HCT116 (cell line): ENCODE measurements around the gene RNPEPL1. TPM values are rescaled to one million over a fixed set of nuclear protein-coding genes. Genes with fewer than 3 reads are reported as not detected.

Experiments
- ATAC-seq: fragments of 200-7000 bp; cut with Tn5 transposase; 2 replicates; pipeline ENCODE4 v1.9.1; 2020; ENCODE audit warnings: mild to moderate bottlenecking, moderate library complexity
- BruUV-seq: library from RNA; stranded (reverse); fragments of 400-500 nt; replicated peaks from 2 replicates; lab custom pipeline; 2021; lab: Mats Ljungman, UMichigan
- CTCF ChIA-PET: fragments of 300-600 bp; sonication (Branson Sonifier 250); formaldehyde crosslinking; loops from one replicate; lab custom pipeline; 2021; ENCODE audit warnings: antibody characterized with exemption; lab: Charles Lee
- POLR2A ChIA-PET: fragments of 300-600, 350-600 bp; sonication (Branson Sonifier 250); formaldehyde crosslinking; loops from one replicate; lab custom pipeline; 2021; ENCODE audit warnings: antibody characterized with exemption; lab: Charles Lee
- RAD21 ChIA-PET, 2 experiments: fragments of 300-600 bp; sonication (Branson Sonifier 250); formaldehyde crosslinking; loops; one replicate each; lab custom pipeline; 2023; ENCODE audit warnings: low total read pairs in 2 of 2; ENCODE audit not compliant: uncharacterized antibody in 2 of 2, unreplicated experiment in 2 of 2, low non-redundant PET in 1 of 2; lab: Charles Lee
- DNase-seq: peaks from one replicate; pipeline ENCODE4 v3.0.0-alpha.2; 2010; ENCODE audit warnings: low read depth, low spot score
- H2AFZ ChIP-seq: fragments of 200-600 bp; shearing (Covaris generic), sonication (generic); 2 replicates; pipeline ENCODE4 v1.6.1; 2017; ENCODE audit warnings: low read depth, mixed run types, mixed read lengths, antibody characterized with exemption, low read length; ENCODE audit not compliant: poor library complexity, severe bottlenecking
- H3K27ac ChIP-seq: 2 replicates; pipeline ENCODE4 v1.5.1; 2012; ENCODE audit warnings: low read depth, low read length
- H3K27me3 ChIP-seq: fragments of 200-600 bp; sonication (generic); 2 replicates; pipeline ENCODE4 v1.6.1; 2016; ENCODE audit warnings: mixed run types, low read length, mixed read lengths; ENCODE audit not compliant: insufficient read depth
- H3K36me3 ChIP-seq, 2 experiments: fragments of 200-500 bp in 1 of 2; fragments of 200-600 bp in 1 of 2; sonication (Bioruptor generic) in 1 of 2; sonication (generic) in 1 of 2; 2 replicates each; pipeline versions ENCODE4 v1.5.1 to v1.6.1; 2014 to 2016; ENCODE audit warnings: low read length in 2 of 2, inconsistent platforms in 1 of 2, mixed read lengths in 1 of 2, mixed run types in 1 of 2; ENCODE audit not compliant: insufficient read depth in 2 of 2, control insufficient read depth in 1 of 2
- H3K4me1 ChIP-seq, 2 experiments: fragments of 200-600 bp in 1 of 2; sonication (generic) in 1 of 2; 2 replicates each; pipeline versions ENCODE4 v1.5.1 to v1.6.1; 2012 to 2017; ENCODE audit warnings: low read length in 2 of 2, inconsistent platforms in 1 of 2, mild to moderate bottlenecking in 1 of 2, mixed read lengths in 1 of 2, mixed run types in 1 of 2, moderate library complexity in 1 of 2; ENCODE audit not compliant: insufficient read depth in 2 of 2, control insufficient read depth in 1 of 2
- H3K4me2 ChIP-seq: fragments of 200-600 bp; sonication (generic); 2 replicates; pipeline ENCODE4 v1.6.1; 2017; ENCODE audit warnings: mixed run types, low read length, mixed read lengths
- H3K4me3 ChIP-seq, 2 experiments: fragments of 200-600 bp in 1 of 2; sonication (generic) in 1 of 2; replicated peaks in 1 of 2; 2 replicates each; pipeline ENCODE4 v1.5.1; 2011 to 2016; ENCODE audit warnings: low read length in 2 of 2, control low read depth in 1 of 2, low read depth in 1 of 2, mild to moderate bottlenecking in 1 of 2, mixed read lengths in 1 of 2, mixed run types in 1 of 2
- H3K79me2 ChIP-seq: fragments of 200-600 bp; sonication (generic); 2 replicates; pipeline ENCODE4 v1.6.1; 2017; ENCODE audit warnings: mild to moderate bottlenecking, mixed run types, low read length, moderate library complexity, mixed read lengths; ENCODE audit not compliant: insufficient read depth
- H3K9ac ChIP-seq: fragments of 200-600 bp; sonication (generic); 2 replicates; pipeline ENCODE4 v1.6.1; 2016; ENCODE audit warnings: low read length, mixed read lengths
- H3K9me2 ChIP-seq: fragments of 200-600 bp; sonication (generic), shearing (Covaris generic); 2 replicates; pipeline ENCODE4 v1.6.1; 2017; ENCODE audit warnings: mixed run types, mild to moderate bottlenecking, moderate library complexity; ENCODE audit not compliant: insufficient read depth
- H3K9me3 ChIP-seq, 2 experiments: fragments of 200-500 bp in 1 of 2; fragments of 200-600 bp in 1 of 2; sonication (Bioruptor generic) in 1 of 2; sonication (generic) in 1 of 2; 2 replicates each; pipeline ENCODE4 v1.6.1; 2014 to 2017; ENCODE audit warnings: low read length in 2 of 2, mixed read lengths in 2 of 2, inconsistent platforms in 1 of 2, low read depth in 1 of 2, mild to moderate bottlenecking in 1 of 2, mixed run types in 1 of 2, moderate library complexity in 1 of 2; ENCODE audit not compliant: control insufficient read depth in 1 of 2, insufficient read depth in 1 of 2
- H4K20me1 ChIP-seq: fragments of 200-600 bp; sonication (generic), shearing (Covaris generic); 2 replicates; pipeline ENCODE4 v1.6.1; 2017; ENCODE audit warnings: mixed run types, mild to moderate bottlenecking, moderate library complexity; ENCODE audit not compliant: insufficient read depth
- ELF1 ChIP-seq: IDR thresholded peaks from 2 replicates; pipeline ENCODE4 v1.6.1; 2012; ENCODE audit warnings: low read depth, borderline replicate concordance
- EZH2phosphoT487 ChIP-seq: fragments of 200-600 bp; IDR thresholded peaks from 2 replicates; pipeline ENCODE4 v1.6.1; 2018; ENCODE audit warnings: antibody characterized with exemption, borderline replicate concordance
- POLR2AphosphoS5 ChIP-seq: IDR thresholded peaks from 2 replicates; pipeline ENCODE4 v1.6.1; 2011; ENCODE audit warnings: mild to moderate bottlenecking, low read depth, low read length, moderate library complexity
- RAD21 ChIP-seq: IDR thresholded peaks from 2 replicates; pipeline ENCODE4 v1.6.1; 2012; ENCODE audit warnings: low read depth, mild to moderate bottlenecking
- SRF ChIP-seq: IDR thresholded peaks from 2 replicates; pipeline ENCODE4 v1.6.1; 2012; ENCODE audit warnings: low read depth
- TCF7L2 ChIP-seq: IDR thresholded peaks from 2 replicates; pipeline ENCODE4 v1.7.0; 2011; ENCODE audit warnings: borderline replicate concordance, inconsistent platforms; ENCODE audit not compliant: insufficient read depth, insufficient read length; ENCODE audit errors: extremely low read depth
- ZFX ChIP-seq: fragments of 450-650 bp; IDR thresholded peaks from 2 replicates; pipeline ENCODE4 v1.6.1; 2017
- ZNF274 ChIP-seq: fragments of 200-500 bp; sonication (Bioruptor generic); IDR thresholded peaks from 2 replicates; pipeline ENCODE4 v1.6.1; 2014; ENCODE audit warnings: mild to moderate bottlenecking, low read depth, low read length, inconsistent platforms
- intact Hi-C: fragments of 100-400 bp; cut with micrococcal nuclease; formaldehyde crosslinking; loops from 2 replicates; pipeline ENCODE4 v1.10.0; 2022
- total RNA-seq: library from RNA; stranded (reverse); gene quantifications from one replicate; pipeline ENCODE4 v1.2.1, GENCODE V29; 2021; ENCODE audit not compliant: unreplicated experiment
- TF ChIP-seq, protein P1 (sequence below): IDR thresholded peaks from 2 replicates; pipeline ENCODE4 v1.6.1; 2012
- TF ChIP-seq, protein P2 (sequence below), 3 experiments: fragments of 200-600 bp in 1 of 3; sonication (generic) in 1 of 3; IDR thresholded peaks in 2 of 3; conservative IDR thresholded peaks in 1 of 3; 2 replicates each; pipeline ENCODE4 v1.5.1; 2012 to 2017; ENCODE audit warnings: low read depth in 2 of 3, low read length in 2 of 3, antibody characterized with exemption in 1 of 3, borderline replicate concordance in 1 of 3, control low read depth in 1 of 3, mild to moderate bottlenecking in 1 of 3, mixed read lengths in 1 of 3, mixed run types in 1 of 3, moderate library complexity in 1 of 3; ENCODE audit not compliant: insufficient read depth in 1 of 3
- TF ChIP-seq, protein P3 (sequence below): IDR thresholded peaks from 2 replicates; pipeline ENCODE4 v1.6.1; 2012; ENCODE audit warnings: low read depth
- TF ChIP-seq, protein P4 (sequence below): IDR thresholded peaks from 2 replicates; pipeline ENCODE4 v1.6.1; 2012

RNPEPL1 gene
- total RNA-seq, 1 experiment from 2014 or later: 49.7 TPM

DNA sequence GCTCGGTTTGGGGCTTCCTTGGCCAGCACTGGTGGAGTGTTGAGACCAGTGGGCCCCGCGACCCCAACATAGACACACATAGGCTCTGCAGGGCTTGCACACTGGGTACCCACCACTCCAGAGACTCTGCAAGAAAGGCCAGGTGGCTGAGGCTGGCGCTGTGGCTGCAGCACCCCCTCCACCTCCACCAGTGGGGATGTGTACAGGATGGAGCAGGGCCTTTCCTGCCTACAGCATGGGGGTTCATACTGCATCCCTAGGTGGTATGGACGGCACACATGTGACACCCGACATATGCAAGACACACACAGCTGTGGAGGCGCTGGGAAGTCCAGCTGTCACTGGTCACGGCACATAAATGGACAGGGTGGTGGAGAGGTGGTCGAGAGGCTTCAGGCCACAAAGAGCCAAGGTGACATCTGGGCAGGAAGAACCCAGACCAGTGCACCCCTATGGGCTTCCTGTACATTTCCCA is 1.3 kb downstream of the RNPEPL1 start:
- peak overlapping the region; percentile 54 to 76 for H3K4me3 ChIP-seq
- H3K79me2 ChIP-seq: peaks cover 35% of the 10 kb centered on the region; the same call in 1 of the 2 replicates
- intact Hi-C loops: loop anchor here (5.0 to 10.0 kb wide), 2 partner anchors 57 to 335 kb away; no protein-coding TSS in a partner anchor
- TSS peak; percentile 25 for BruUV-seq
- no peaks in the 10 kb centered on the region for H3K9me3 ChIP-seq
- no peak overlapping the region for H2AFZ ChIP-seq
- ChIA-PET POLR2A (interaction anchor here (1.0 kb wide), 1 partner anchor 10 kb away, joined by 4 read pairs; no protein-coding TSS in a partner anchor), RAD21 (no interaction called here), CTCF (interaction anchor here (1.7 kb wide), 1 partner anchor 10 kb away, joined by 7 read pairs; no protein-coding TSS in a partner anchor)
- peak overlapping the region; percentile 92 for H3K4me2 ChIP-seq
- no peaks in the 10 kb centered on the region for H3K36me3 ChIP-seq
- no peaks in the 10 kb centered on the region for H3K9me2 ChIP-seq
- H3K27me3 ChIP-seq: no peaks in the 10 kb centered on the region
- peak overlapping the region; percentile 93 for H3K27ac ChIP-seq
- DNase-seq (no peak), ATAC-seq (no peak)
- peak overlapping the region; percentile 82 for H3K9ac ChIP-seq
- peak; percentile 38; the same call in 1 of the 2 replicates for TF ChIP-seq POLR2AphosphoS5
- no peak for TF ChIP-seq ELF1
- peaks cover 36 to 53% of the 10 kb centered on the region in 2 experiments for H3K4me1 ChIP-seq
- no peaks in the 10 kb centered on the region for H4K20me1 ChIP-seq

DNA sequence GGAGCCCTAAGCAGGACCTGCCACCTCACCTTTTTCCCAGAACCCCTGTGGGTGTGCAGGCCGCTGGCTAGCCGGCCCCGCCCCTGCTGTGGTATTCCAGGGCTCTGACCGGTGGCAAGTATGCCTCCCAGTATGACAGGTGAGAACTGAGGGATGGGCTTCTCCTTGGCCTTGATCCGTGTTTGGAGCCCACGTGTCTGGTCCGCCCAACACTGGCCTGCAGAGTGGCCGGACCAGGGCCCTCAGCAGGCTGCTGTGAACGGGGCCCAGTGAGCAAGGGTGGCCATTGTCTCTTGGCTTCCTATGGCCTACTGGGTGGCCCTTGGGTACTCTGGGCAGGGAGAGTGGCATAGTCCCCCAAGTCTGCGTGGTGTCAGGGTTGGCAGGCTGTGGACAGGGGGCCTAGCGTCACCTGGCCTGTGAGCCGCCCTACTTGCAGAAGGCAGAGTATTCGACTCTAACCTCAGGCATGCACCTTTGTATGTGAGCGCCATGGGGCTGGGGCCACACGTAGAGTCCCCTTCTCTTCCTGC is 1.8 kb downstream of the RNPEPL1 start:
- H3K9me3 ChIP-seq: no peaks in the 10 kb centered on the region
- ChIA-PET CTCF (interaction anchor here (1.7 kb wide), 1 partner anchor 10 kb away, joined by 7 read pairs; no protein-coding TSS in a partner anchor), RAD21 (no interaction called here), POLR2A (interaction anchor here (1.0 kb wide), 1 partner anchor 10 kb away, joined by 4 read pairs; no protein-coding TSS in a partner anchor)
- BruUV-seq: no TSS peak
- H3K4me2 ChIP-seq: peak overlapping the region; percentile 92
- H2AFZ ChIP-seq: no peak overlapping the region
- H3K9me2 ChIP-seq: no peaks in the 10 kb centered on the region
- H3K4me1 ChIP-seq: peaks cover 31 to 48% of the 10 kb centered on the region in 2 experiments
- no peaks in the 10 kb centered on the region for H3K27me3 ChIP-seq
- H3K4me3 ChIP-seq: peak overlapping the region; percentile 54 to 76
- ATAC-seq (no peak), DNase-seq (no peak)
- peak overlapping the region; percentile 93 for H3K27ac ChIP-seq
- H3K79me2 ChIP-seq: peaks cover 35% of the 10 kb centered on the region; the same call in 1 of the 2 replicates
- H3K36me3 ChIP-seq: no peaks in the 10 kb centered on the region
- H3K9ac ChIP-seq: peak overlapping the region; percentile 82; the same call in 1 of the 2 replicates
- intact Hi-C loops: loop anchor here (5.0 to 10.0 kb wide), 2 partner anchors 58 to 335 kb away; no protein-coding TSS in a partner anchor
- no peaks in the 10 kb centered on the region for H4K20me1 ChIP-seq
- TF ChIP-seq, protein P1, sequence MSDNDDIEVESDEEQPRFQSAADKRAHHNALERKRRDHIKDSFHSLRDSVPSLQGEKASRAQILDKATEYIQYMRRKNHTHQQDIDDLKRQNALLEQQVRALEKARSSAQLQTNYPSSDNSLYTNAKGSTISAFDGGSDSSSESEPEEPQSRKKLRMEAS: no peak
- TF ChIP-seq EZH2phosphoT487: no peak
- TF ChIP-seq, protein P2, sequence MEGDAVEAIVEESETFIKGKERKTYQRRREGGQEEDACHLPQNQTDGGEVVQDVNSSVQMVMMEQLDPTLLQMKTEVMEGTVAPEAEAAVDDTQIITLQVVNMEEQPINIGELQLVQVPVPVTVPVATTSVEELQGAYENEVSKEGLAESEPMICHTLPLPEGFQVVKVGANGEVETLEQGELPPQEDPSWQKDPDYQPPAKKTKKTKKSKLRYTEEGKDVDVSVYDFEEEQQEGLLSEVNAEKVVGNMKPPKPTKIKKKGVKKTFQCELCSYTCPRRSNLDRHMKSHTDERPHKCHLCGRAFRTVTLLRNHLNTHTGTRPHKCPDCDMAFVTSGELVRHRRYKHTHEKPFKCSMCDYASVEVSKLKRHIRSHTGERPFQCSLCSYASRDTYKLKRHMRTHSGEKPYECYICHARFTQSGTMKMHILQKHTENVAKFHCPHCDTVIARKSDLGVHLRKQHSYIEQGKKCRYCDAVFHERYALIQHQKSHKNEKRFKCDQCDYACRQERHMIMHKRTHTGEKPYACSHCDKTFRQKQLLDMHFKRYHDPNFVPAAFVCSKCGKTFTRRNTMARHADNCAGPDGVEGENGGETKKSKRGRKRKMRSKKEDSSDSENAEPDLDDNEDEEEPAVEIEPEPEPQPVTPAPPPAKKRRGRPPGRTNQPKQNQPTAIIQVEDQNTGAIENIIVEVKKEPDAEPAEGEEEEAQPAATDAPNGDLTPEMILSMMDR (IDR thresholded peaks at IDR 0.05 in 2 of 3, conservative IDR thresholded peaks at IDR 0.05 in 1 of 3; ENCODE audit: borderline replicate concordance in 1 of 3, insufficient read depth in 1 of 3, low read depth in 2 of 3, low read length in 2 of 3): no peak
- TF ChIP-seq POLR2AphosphoS5: no peak
- TF ChIP-seq, protein P3, sequence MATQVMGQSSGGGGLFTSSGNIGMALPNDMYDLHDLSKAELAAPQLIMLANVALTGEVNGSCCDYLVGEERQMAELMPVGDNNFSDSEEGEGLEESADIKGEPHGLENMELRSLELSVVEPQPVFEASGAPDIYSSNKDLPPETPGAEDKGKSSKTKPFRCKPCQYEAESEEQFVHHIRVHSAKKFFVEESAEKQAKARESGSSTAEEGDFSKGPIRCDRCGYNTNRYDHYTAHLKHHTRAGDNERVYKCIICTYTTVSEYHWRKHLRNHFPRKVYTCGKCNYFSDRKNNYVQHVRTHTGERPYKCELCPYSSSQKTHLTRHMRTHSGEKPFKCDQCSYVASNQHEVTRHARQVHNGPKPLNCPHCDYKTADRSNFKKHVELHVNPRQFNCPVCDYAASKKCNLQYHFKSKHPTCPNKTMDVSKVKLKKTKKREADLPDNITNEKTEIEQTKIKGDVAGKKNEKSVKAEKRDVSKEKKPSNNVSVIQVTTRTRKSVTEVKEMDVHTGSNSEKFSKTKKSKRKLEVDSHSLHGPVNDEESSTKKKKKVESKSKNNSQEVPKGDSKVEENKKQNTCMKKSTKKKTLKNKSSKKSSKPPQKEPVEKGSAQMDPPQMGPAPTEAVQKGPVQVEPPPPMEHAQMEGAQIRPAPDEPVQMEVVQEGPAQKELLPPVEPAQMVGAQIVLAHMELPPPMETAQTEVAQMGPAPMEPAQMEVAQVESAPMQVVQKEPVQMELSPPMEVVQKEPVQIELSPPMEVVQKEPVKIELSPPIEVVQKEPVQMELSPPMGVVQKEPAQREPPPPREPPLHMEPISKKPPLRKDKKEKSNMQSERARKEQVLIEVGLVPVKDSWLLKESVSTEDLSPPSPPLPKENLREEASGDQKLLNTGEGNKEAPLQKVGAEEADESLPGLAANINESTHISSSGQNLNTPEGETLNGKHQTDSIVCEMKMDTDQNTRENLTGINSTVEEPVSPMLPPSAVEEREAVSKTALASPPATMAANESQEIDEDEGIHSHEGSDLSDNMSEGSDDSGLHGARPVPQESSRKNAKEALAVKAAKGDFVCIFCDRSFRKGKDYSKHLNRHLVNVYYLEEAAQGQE: no peak
- TF ChIP-seq ZFX: no peak
- no peak for TF ChIP-seq SRF
- no peak for TF ChIP-seq ZNF274
- no peak for TF ChIP-seq RAD21
- no peak for TF ChIP-seq TCF7L2
- TF ChIP-seq, protein P4, sequence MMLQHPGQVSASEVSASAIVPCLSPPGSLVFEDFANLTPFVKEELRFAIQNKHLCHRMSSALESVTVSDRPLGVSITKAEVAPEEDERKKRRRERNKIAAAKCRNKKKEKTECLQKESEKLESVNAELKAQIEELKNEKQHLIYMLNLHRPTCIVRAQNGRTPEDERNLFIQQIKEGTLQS: no peak
